ENCODE data around the gene PEX7. TPM values are rescaled to one million over a fixed set of nuclear protein-coding genes. Genes with fewer than 3 reads are reported as not detected.
A peak's percentile ranks its signal among the peaks of the same experiment; 100 is the strongest.

Gene PEX7
- total RNA-seq, 1 experiment from 2014 or later = 9.9 TPM

DNA sequence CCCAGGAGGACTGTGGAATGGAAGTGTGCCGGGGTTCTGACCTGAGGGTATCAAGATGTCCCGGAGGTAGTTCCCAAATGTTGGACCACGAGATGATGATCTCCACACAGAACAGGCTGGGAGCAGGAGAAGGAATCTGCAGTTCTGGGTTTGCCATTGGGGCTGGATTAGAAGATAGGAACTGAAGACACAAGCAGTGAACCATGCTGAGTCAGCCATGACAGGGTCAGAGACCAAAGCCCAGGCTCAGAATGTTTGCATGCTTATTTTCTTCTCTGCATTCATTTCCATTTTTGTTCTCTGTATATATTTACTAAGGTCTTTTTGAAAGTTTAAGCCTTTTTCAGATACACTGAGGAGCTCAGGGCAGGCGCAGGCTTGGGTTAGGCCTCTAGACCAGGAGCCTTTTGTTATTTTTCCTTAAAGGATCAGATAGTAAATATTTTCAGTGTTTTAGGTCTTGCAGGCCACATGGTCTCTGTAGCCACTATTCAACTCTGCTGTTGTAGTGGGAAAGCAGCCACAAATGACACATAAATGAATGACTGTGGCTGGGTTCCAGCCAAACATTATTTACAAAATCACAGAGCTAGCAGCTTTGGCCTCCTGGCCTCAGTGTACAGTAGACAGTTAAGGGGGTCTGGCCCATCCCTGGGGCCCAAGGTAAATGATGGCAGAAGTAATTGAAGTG, 128.2 kb downstream of the PEX7 start:
- BruUV-seq (replicated peaks) = no TSS peak
- Histone ChIP-seq H3K9ac (ENCODE audit: low read length) (no peak overlapping the region), H4K20me1 (ENCODE audit: low read length) (no peaks in the 10 kb centered on the region), H3K27ac (ENCODE audit: low read length) (no peak overlapping the region), H3K4me1 (ENCODE audit: insufficient read depth, low read length) (no peaks in the 10 kb centered on the region), H2AFZ (ENCODE audit: low read length) (0 out of 2 replicates have a peak overlapping the region, but pooled peaks have one; percentile 26), H3K4me2 (ENCODE audit: low read length) (no peak overlapping the region), H3K9me2 (replicated peaks; ENCODE audit: low read length) (no peaks in the 10 kb centered on the region), H3F3A (ENCODE audit: low read length, unreplicated experiment) (no peaks in the 10 kb centered on the region), H3K27me3 (ENCODE audit: low read length) (no peaks in the 10 kb centered on the region), H3K9me3 (ENCODE audit: low read length) (no peaks in the 10 kb centered on the region), H3K36me3 (ENCODE audit: low read depth, low read length) (no peaks in the 10 kb centered on the region), H3K79me2 (ENCODE audit: low read length) (no peaks in the 10 kb centered on the region), H3K4me3 (ENCODE audit: low read length) (no peak overlapping the region)
- no peak for ATAC-seq
- ChIA-PET CTCF (no interaction called here), POLR2A (ENCODE audit: unreplicated experiment) (no interaction called here)
- DNase-seq = no peak
- intact Hi-C loops (cut with micrococcal nuclease) = no loop called here
- TF ChIP-seq CTCF (conservative IDR thresholded peaks at IDR 0.05; ENCODE audit: low read depth, low read length) = no peak
- TF ChIP-seq EZH2 (IDR thresholded peaks at IDR 0.05; ENCODE audit: low read length, unreplicated experiment) = no peak
- no peak for TF ChIP-seq EZH2phosphoT487 (IDR thresholded peaks at IDR 0.05; ENCODE audit: borderline replicate concordance, low read length)

DNA sequence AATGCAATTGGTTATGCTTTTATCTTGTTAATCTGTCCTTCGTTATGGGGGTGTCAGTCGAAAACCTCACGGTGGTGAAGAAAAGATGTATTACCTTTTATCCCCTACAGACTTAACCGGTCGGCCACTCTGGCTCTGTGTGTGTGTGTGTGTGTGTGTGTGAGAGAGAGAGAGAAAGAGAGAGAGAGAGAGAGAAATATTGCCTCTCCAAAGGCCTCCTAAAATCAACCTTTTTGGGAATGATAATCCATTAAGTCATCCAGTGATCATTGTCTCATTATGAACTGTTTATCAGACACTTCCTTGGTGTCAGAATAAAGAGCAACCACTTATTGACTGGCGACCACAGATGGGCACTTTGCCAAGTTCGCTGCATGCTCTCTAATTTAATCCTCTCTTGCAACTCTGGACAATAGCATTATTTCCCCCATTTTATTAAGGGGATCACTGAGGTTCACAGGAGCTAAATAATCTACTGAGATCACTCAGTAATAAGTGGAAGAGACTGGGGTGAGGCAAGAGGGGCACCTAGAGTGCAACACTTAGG, 130.4 kb downstream of the PEX7 start:
- H3K4me3 ChIP-seq (ENCODE audit: low read length) = no peak overlapping the region
- ChIA-PET POLR2A (ENCODE audit: unreplicated experiment) (no interaction called here), CTCF (no interaction called here)
- H3K4me2 ChIP-seq (ENCODE audit: low read length) = no peak overlapping the region
- H3K4me1 ChIP-seq (ENCODE audit: insufficient read depth, low read length) = no peaks in the 10 kb centered on the region
- ATAC-seq (no peak), DNase-seq (no peak)
- H3K36me3 ChIP-seq (ENCODE audit: low read depth, low read length) = no peaks in the 10 kb centered on the region
- H3K9me3 ChIP-seq (ENCODE audit: low read length) = no peaks in the 10 kb centered on the region
- no TSS peak for BruUV-seq (replicated peaks)
- H3K79me2 ChIP-seq (ENCODE audit: low read length) = no peaks in the 10 kb centered on the region
- no peaks in the 10 kb centered on the region for H3F3A ChIP-seq (ENCODE audit: low read length, unreplicated experiment)
- no peaks in the 10 kb centered on the region for H3K27me3 ChIP-seq (ENCODE audit: low read length)
- H3K9ac ChIP-seq (ENCODE audit: low read length) = no peak overlapping the region
- no peaks in the 10 kb centered on the region for H3K9me2 ChIP-seq (replicated peaks; ENCODE audit: low read length)
- H2AFZ ChIP-seq (ENCODE audit: low read length) = no peak overlapping the region
- intact Hi-C loops (cut with micrococcal nuclease) = no loop called here
- no peak overlapping the region for H3K27ac ChIP-seq (ENCODE audit: low read length)
- no peaks in the 10 kb centered on the region for H4K20me1 ChIP-seq (ENCODE audit: low read length)
- TF ChIP-seq EZH2 (IDR thresholded peaks at IDR 0.05; ENCODE audit: low read length, unreplicated experiment) (no peak), CTCF (conservative IDR thresholded peaks at IDR 0.05; ENCODE audit: low read depth, low read length) (no peak), EZH2phosphoT487 (IDR thresholded peaks at IDR 0.05; ENCODE audit: borderline replicate concordance, low read length) (no peak)

- Histone ChIP-seq H3K9ac (ENCODE audit: low read length) (no peak overlapping the region), H3K9me2 (replicated peaks; ENCODE audit: low read length) (no peaks in the 10 kb centered on the region), H4K20me1 (ENCODE audit: low read length) (no peaks in the 10 kb centered on the region), H3K4me1 (ENCODE audit: insufficient read depth, low read length) (no peaks in the 10 kb centered on the region), H3K4me3 (ENCODE audit: low read length) (no peak overlapping the region), H3F3A (ENCODE audit: low read length, unreplicated experiment) (no peaks in the 10 kb centered on the region), H3K27me3 (ENCODE audit: low read length) (no peaks in the 10 kb centered on the region), H2AFZ (ENCODE audit: low read length) (no peak overlapping the region), H3K4me2 (ENCODE audit: low read length) (no peak overlapping the region), H3K36me3 (ENCODE audit: low read depth, low read length) (no peaks in the 10 kb centered on the region), H3K79me2 (ENCODE audit: low read length) (no peaks in the 10 kb centered on the region), H3K9me3 (ENCODE audit: low read length) (no peaks in the 10 kb centered on the region), H3K27ac (ENCODE audit: low read length) (no peak overlapping the region)
- DNase-seq (no peak), ATAC-seq (no peak)
- ChIA-PET POLR2A (ENCODE audit: unreplicated experiment) (no interaction called here), CTCF (no interaction called here)
- BruUV-seq (replicated peaks) = no TSS peak
- intact Hi-C loops (cut with micrococcal nuclease) = no loop called here
- TF ChIP-seq EZH2 (IDR thresholded peaks at IDR 0.05; ENCODE audit: low read length, unreplicated experiment) (no peak), CTCF (conservative IDR thresholded peaks at IDR 0.05; ENCODE audit: low read depth, low read length) (no peak), EZH2phosphoT487 (IDR thresholded peaks at IDR 0.05; ENCODE audit: borderline replicate concordance, low read length) (no peak)
These were observed 132.7 kb downstream of the PEX7 start for GRCh38 chr6:136955123-136955522.

All from PC-3 (cell line).